Measurements from ENCODE around the gene CELF3.
"Not testable (repeated sequence)": the region's sequence is repeated elsewhere in the genome, so short reads cannot be mapped to it uniquely, and the experiment has no call there.

CELF3 gene

DNA sequence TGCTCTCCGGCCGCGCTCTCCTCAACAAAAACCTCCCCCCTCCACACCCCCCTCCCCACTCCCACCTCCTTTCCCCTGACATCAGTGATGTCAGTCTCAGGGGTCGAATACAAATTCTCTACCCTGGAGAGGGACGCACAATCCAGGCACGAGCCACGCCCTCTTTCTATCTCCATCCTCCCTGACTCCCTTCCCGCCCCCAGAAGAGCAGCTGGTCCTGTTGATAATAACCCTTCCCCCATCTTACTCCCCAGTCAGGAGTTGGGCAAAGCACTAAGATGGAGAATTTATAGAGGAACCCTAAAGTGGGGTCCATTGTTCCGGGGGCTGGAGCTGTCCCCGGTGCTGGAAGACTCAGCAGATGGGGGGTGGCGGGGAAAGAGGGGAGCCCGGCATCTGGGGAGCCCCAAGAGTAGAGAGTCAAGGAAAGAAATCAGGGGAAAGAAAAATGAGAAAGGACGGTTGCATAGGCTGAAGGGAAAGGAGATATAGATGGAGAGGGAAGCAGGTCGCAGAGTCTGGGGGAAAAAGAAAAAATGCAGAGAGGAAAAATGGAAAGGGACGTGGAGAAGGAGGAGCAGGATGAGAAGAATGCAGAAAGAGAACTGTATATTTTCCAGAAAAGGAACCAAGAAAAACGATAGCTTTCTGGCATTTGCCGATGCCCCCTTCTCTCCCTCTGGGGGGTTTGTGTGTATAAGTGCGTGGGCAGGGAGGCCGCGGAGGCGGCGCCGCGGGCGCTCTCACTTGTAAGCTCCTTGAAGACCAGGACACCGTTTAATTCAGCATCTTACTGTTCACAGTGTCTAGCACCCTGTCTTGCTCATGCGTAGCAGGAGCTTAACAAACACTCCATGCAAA lies at the start of gene CELF3:
TSS of gene CELF3 (minus strand) at position 33 of the 861 bp plus-strand sequence. CDS start 783 bp downstream, outside the sequence.
- DNase-seq (ENCODE audit: low spot score) = peak; percentile 88

DNA sequence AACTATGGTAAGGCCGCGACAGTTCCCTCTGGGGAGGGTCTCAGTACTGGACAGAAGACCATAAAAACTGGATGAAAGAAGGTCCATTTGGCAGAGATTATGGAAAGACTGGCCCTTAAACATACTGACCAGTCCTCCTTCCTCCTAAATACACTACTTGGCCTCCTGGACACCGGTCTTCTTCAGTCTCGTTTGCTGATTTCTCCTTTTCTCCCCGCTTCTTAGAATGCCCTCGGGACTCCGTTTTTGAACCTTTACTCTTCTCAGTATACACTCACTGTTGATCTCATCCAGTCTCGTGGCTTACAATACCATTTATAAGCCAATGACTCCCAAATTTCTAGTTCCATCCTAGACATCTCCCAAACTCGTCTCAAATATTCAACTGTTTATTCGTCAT lies 47.4 kb upstream of the CELF3 start:
- no peak for DNase-seq (ENCODE audit: low spot score)

DNA sequence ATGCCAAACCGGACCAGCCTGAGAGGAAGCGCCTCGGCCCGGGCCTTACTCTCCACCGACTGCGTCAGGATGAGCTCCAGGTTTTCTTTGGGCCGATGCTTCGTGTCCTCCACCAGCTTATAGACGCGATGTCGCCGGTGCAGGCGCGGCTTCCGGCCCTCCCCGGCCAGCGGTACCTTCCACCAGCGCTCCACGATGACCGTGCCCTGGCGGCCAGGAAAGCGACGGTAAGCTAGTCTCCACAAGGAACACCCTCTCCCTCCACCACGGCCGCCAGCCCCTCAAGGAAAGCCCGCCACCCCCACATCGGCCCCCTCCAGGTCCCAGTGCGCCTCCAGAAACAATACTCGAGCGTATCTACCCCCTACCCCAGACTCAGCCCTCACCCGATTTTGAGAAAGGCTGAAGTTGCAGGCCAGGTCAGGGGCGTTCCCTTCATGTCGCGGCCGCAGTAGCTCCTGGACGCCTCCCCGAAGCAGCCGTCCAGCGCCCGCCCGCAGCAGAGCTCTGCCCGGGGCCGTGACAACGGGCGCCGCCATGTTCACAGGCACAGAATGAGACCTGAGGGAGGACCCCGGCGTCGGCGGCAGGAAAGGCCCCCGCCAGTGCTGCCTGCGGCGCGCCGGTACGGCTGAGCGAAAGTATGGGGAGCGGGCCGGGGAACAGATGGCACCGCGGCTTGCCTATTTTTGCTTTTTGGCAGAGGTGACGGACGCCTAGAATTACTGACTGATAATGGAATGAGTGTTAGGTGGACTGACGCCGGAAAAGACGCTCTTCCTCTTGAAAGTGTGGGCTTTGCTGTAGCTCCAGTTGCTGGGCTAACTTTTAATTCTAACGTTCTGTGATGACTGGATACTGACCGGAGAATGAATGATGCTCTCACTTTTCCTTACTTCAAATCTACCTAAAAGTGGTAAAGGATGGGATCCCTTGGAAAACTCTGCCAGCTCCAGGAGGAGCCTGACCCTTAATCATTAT lies 46.6 kb upstream of the CELF3 start, which contains the start of gene MRPL9:
TSS of gene MRPL9 (minus strand) at position 556 of the 981 bp plus-strand sequence. CDS start at position 539, 17 bp downstream.
- DNase-seq (ENCODE audit: low spot score) = peak; percentile 76

DNA sequence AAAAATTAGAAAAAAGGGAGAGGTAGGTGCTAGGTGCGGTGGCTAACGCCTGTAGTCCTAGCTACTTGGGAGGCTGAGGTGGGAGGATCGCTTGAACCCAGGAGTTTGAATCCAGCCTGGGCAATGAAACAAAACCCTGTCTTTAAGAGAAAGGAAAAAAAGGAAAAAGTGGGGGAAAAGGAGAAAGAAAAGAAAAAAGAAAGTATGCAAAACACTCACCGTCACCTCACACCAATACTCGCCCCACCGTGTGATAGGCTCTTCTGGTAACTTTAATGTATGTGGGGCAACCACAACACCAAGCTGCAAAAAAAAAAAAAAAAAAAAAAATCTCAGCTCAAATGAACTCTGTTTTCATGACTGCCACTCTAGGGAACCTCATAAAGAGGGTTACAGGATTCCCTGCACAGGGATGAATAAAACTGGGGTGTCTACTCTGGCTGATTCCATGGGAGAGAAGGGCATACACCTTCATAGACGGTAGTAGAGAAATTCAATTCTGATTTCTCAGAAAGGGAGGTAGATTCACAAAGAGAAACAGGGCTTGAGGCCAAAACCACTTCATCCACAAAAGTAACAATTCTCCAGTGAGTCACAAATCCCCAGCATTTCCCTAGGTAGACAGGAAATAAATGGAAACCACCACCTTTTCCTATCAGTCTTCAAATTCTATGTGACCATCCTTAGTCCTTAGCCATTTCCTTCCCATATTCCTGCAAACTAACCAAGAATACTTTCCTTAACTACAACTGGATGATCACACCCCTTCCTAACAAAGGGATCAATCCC lies 44.2 kb upstream of the CELF3 start:
- DNase-seq (ENCODE audit: low spot score) = no peak

DNA sequence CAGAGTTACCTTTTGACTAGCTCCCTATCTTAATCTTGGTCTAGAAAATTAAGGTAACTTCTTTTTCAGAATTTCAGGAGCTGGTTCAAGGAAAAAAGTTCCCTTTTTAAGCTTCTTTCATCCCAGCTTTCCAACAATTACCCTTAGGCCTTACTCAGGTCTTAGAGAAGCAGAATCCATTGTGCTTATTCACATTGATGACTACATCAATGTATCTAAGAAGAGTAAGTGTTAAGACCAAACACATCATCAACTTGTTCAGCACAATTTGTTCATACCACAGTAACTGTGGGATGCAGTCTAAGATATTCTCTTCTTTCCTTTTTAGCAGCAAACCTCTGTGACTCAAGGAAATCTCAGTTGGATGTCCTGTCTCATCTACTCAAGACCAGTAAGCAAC lies 42.6 kb upstream of the CELF3 start:
- DNase-seq (ENCODE audit: low spot score) = no peak

DNA sequence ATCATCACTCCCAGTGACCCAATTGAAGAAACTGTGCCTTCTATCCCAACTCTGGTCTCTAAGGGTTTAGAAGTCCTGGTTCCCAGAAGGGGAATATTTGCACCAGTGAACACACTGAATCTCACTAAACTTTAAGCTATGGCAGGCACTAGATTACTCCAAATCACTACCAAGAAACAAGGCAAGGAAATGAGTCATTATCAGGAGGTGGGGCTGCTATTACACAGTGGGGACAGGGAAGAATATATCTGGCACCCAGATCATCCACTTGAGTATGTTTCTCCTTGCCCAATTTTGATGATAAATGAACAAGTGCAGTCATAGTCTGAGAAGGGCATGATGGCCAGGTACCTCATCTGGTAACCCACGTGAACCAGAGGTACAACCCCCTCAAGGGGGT lies 39.7 kb upstream of the CELF3 start:
- DNase-seq (ENCODE audit: low spot score) = no peak

DNA sequence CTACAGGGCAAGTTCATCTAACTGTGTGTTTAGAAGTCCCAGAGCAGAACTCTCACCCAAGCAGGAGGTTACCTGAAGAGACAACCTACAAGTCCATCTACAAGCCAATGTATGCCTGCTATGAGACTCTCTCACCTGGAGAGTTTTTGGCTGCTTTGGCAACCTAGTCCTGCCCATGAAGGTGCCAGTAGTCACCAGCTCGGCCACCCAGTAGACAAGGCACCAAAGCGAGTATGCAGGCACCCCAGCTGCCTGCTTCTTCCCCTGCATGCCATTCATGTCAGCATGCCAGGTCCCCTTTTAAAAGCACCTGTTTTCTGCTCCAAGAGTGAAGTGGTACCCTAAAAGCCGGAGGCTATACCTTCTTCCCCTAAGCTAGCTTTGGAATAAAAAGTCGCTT lies 24.9 kb upstream of the CELF3 start:
- no peak for DNase-seq (ENCODE audit: low spot score)

DNA sequence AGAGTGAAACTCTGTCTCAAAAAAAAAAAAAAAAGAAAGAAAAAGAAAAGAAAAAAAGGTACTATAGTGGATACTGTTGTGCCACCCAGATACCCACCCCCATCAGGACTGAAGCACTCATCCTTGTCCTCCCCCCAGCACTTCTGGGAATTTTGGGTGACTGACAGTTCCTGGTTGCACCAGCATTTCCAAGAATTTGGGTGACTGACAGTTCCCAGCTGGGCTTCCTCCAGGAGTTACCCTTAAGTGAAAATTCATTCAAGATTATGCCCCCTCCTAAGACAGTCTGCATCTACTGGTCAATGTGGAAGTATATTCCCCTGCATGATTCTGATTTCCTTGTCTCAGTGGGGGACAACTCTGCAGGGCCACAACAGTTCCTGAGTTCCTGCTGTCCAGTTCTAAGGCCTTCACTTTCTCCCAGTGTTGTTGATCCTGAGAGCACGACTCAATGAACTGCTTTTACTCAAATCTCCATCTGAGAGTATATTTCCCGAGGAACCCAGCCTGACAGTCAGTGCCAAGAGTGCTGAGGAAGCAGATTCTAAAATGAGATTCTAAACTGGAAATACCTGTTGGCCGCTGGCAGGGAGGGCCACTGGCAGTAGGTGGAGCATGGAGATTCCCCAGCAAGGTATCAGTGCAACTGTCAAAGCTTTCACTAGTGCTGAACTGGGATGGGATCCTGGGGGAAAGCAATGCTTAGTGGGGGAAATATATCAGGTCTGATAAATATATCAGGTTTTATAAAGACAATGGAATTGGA lies 23.2 kb upstream of the CELF3 start:
- no peak for DNase-seq (ENCODE audit: low spot score)

DNA sequence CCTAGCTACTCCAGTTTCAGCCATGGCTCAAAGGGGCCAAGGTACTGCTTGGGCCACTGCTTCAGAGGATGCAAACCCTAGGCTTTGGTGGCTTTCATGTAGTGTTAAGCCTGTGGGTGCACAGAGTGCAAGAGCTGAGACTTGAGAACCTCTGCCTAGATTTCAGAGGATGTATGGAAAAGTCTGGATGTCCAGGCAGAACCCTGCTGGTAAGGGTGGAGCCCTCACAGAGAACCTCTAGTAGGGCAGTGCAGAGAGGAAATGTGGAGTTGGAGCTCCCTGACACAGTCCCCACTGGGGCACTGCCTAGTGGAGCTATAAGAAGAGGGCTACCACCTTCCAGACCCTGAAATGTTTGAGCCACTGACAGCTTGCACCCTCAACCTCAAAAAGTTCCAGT lies 20.9 kb upstream of the CELF3 start:
- DNase-seq (ENCODE audit: low spot score) = no peak

DNA sequence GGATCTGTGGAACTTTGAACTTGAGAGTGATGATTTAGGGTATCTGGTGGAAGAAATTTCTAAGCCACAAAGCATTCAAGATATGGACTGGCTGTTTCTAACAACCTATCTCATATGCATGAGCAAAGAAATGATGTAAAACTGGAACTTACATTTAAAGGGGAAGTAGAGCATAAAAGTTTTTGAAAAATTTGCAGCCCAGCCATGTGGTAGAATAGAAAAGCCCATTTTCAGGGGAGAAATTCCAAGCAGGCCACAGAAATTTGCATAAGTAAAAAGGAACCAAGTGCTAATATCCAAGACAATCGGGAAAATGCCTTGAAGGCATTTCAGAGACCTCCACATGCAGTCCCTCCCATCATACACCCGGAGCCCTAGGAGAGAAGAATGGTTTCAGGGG lies 20.4 kb upstream of the CELF3 start:
- no peak for DNase-seq (ENCODE audit: low spot score)

DNA sequence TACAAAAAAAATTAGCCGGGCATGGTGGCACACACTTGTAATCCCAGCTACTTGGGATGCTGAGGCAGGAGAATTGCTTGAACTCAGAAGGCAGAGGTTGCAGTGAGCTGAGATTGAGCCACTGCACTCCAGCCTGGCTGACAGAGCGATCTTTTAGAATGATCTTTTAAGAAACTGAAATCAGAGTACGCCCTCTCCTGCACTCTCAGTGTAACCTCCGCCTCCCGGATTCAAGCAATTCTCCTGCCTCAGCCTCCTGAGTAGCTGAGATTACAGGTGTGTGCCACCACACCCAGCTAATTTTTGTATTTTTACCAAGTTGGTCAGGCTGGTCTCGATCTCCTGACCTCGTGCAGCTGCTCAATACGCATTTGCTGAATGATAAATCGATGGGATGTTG lies 17.4 kb upstream of the CELF3 start:
- DNase-seq (ENCODE audit: low spot score) = not testable (repeated sequence)

DNA sequence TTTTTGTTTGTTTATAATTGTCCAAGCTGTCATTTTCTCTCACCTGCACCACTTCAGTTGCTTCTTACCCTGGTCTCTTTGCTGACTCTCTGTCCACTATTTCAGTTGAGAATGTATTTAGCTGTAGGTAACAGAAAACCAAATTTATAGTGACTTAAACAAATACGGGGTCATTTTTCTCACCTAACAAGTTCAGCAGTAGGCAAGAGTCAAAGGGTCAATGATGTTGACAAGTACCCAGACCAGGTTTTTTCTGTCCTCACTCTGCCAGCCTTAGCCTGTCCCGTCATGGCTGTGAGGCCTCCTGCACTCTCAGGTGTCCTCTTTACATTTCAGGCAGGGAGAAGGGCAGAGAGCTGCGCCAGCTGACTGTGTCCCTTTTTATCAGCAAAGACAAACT lies 16.5 kb upstream of the CELF3 start:
- DNase-seq (ENCODE audit: low spot score) = no peak

DNA sequence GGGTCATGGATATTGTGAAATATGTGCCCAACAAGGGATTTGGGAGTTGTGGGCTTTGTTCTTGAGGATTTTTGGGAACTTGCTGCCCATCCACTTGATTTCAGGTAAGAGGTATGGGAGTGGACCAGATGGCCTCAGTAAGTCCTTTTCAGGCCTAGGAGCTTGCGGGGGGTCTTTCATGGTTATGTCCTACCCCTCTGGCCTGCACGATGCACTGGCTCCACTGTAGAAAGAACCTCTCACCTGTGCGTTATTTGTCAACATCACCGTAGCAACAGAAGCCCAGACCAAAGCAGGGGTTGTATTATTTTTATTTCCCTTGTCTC lies 13.3 kb upstream of the CELF3 start:
- DNase-seq (ENCODE audit: low spot score) = no peak

DNA sequence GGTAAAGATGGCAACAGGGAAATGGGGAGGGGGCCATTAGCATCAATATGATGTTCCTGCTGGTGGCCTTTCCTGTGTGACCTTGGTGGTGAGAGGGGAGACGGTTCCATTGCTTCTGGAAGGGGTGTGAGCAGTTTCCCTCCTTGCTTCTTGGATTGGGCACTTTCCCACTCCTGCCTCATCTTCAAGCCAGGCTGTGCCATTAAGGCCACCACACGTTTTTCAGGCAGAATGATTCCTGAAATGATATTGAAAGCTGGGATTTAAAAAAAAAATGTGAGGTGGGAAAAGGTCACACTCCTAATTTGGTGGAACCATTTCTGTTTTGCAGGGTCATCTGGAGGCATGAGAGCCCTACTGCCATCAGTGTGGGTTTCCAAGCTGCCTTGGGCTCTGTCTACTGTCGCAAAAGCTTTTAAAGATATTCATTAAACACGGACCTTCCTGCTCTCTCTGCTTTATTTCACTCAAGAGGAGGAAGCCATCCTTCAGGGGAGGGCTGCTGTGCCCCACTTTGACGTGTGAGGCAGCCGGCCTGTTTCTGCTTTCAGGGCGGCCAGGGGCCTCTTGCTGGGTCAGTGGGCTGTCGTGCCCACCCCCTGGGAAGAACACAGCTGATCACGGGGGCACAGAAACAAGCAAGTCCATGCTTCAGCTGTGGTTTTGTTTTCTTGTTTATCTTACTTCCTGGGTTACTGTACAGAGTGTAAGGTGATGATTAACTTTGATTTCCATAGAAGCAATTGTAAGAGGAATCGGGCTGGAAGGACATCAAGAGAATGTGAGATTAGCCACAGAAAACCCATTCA lies 12.8 kb upstream of the CELF3 start:
- no peak for DNase-seq (ENCODE audit: low spot score)

DNA sequence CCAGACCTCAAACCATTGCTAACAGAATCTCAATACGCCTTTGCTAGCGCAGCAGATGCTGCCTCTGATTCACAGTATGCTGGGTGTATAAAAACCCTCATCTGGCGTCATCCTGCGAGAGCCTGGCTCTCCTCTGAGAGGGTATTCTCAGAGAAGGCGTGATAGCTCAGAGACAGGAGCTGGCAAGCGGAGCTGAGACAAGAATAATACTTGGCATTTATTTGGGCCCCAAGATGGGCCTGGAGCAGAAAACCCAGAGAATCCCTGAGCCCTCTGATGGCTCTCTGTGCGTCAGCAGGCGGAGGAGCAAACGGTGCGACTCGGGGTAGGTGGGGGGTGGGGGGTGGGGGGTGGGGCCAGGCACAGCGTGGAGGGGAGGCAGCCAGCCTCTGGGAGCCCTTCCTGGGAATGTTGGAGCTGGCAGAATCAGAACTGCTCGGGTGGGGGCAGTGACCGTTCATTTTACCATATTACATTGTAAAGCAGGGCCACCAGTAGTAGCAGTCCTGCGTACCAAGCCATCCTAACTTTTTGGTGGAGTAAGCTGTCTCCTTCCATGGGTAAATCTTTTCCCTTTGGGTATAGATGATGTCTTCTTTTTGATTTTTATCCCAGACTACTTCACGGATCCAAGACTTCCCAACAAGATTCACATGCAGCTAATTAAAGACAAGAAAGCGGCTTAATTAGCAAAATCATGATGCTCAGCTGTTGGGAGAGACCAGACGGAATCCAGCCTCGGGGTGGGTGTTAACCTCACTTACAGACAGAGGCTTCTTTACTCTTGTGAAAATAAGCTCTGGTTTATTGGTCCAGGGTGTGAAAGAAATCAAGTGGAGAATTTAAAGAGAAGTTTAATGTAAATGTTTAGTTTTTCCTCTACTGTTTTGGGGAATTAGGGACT lies 11.8 kb upstream of the CELF3 start:
- DNase-seq (ENCODE audit: low spot score) = no peak

DNA sequence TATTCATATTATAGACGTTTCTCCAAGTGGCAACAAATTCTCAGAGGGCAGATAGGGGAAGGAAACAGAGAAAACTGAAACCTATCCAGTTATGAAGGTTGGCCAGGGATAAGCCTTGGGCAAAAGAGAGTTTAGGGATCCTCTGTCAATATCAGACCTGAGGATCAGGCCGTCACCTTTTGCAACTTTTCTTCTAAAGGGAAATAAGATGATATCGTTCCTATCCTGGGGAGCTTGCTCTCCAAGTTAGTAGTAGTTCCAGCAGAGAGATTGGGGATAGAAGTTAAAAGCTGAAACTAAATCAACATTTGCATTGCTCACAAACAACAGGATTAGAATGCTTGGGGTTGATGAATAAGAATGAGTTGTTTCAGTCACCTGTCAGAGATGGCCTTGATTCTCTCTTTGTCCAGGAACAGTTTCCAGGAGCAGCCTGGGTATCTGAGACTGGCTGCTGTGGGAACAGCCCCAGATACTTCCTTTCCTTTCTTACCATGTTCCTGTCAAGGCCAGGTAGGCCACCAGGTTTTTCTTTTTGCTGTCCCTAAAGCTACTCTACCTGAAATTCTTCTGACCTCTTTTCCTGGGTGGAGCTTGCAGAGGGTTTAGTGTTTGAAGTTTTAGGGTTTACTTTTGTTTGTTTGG lies 7.2 kb upstream of the CELF3 start:
- no peak for DNase-seq (ENCODE audit: low spot score)

DNA sequence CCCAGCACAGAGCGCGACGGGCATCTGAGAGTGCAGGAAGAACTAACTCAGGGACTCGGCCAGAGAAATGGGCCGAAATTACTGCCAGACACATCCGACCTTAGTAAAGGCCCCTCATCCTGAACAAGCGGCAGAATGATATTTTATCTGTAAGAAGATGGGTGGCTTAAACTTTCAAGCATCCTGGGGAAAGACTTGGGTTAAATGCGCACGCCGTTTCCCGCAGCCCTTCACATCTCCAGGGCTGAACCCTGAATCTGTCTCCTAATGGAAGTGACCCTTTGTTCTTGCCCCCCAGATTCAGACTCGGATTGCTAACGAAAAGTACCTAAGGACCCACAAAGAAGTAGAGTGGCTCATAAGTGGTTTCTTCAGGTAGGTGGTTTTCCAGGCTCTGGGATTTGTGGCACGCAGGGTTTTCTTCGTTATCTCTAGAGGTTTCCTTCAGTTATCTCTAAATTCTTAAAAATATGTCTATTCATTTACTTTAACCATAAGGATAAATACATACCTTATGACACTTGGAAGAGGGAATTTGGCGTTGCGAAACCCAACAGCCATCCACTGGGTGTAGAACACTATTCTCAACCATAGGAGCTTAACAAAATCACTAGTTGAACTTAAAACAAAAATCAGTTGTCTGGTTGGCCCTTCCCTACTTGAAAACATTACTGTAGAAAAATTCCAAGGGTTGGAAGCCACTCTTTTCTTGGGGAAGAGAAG lies 5.3 kb upstream of the CELF3 start:
- no peak for DNase-seq (ENCODE audit: low spot score)

All from hematopoietic multipotent progenitor cell treated with erythropoietin and hydrocortisone succinate and interleukin-3 and kit ligand, for 15 days (in vitro differentiated cells).